Aorta (tissue), 5 donors: ENCODE measurements around the gene APOLD1. TPM values are rescaled to one million over a fixed set of nuclear protein-coding genes. Genes with fewer than 3 reads are reported as not detected.

Experiments
- ATAC-seq: fragments of 200-7000 bp; cut with Tn5 transposase; one replicate; pipeline ENCODE4 v1.9.1; 2022; ENCODE audit warnings: moderate library complexity; ENCODE audit not compliant: low FRiP score
- DNase-seq, 2 donors: peaks; one replicate each; pipeline ENCODE4 v3.0.0-alpha.2; 2020
- H3K27ac ChIP-seq, 2 donors: one replicate each; pipeline ENCODE4 v1.5.1; 2013; ENCODE audit warnings: low read length in 2 of 2, mild to moderate bottlenecking in 2 of 2, moderate library complexity in 2 of 2, control low read depth in 1 of 2, inconsistent platforms in 1 of 2, low read depth in 1 of 2
- H3K27me3 ChIP-seq, 2 donors: one replicate each; pipeline ENCODE4 v1.6.1; 2013; ENCODE audit warnings: control low read depth in 1 of 2, low read length in 1 of 2, mild to moderate bottlenecking in 1 of 2, moderate library complexity in 1 of 2; ENCODE audit not compliant: insufficient read depth in 2 of 2, control insufficient read depth in 1 of 2
- H3K36me3 ChIP-seq, 2 donors: one replicate each; pipeline ENCODE4 v1.6.1; 2013; ENCODE audit warnings: control low read depth in 1 of 2, low read length in 1 of 2, mild to moderate bottlenecking in 1 of 2; ENCODE audit not compliant: insufficient read depth in 2 of 2, control insufficient read depth in 1 of 2
- H3K4me1 ChIP-seq, 2 donors: one replicate each; pipeline ENCODE4 v1.6.1; 2013; ENCODE audit warnings: low read length in 2 of 2, control low read depth in 1 of 2, mild to moderate bottlenecking in 1 of 2, moderate library complexity in 1 of 2; ENCODE audit not compliant: insufficient read depth in 2 of 2, control insufficient read depth in 1 of 2
- H3K4me3 ChIP-seq, 2 donors: one replicate each; pipeline ENCODE4 v1.5.1; 2013; ENCODE audit warnings: low read length in 2 of 2, control low read depth in 1 of 2, mild to moderate bottlenecking in 1 of 2
- H3K9me3 ChIP-seq: one replicate; pipeline ENCODE4 v1.6.1; 2013; ENCODE audit warnings: mild to moderate bottlenecking, low read length; ENCODE audit not compliant: control insufficient read depth
- WGBS, 2 donors: extraction: QIAGEN DNeasy Blood & Tissue Kit; methylation state at CpG; one replicate each; pipeline ENCODE4 v1.1.7; 2013; 5-methylcytosine and 5-hydroxymethylcytosine counted together
- intact Hi-C, 2 donors: fragments of 100-400 bp; cut with DNase I; formaldehyde crosslinking; loops; one replicate each; pipeline versions ENCODE4 v1.14.2 to v1.15.0; 2022
- polyA plus RNA-seq, 2 donors: library from polyadenylated mRNA; stranded (reverse); fragments of 200-250 nt; gene quantifications; one replicate each; pipeline ENCODE4 v1.2.3, GENCODE V29; 2013
- total RNA-seq, 2 donors: library from RNA; stranded (reverse); fragmentation: NEBNext Ultra II Directional; extraction: Animal tissue kit (Norgen Biotek cat#: 25700); gene quantifications; one replicate each; pipeline ENCODE4 v1.2.1, GENCODE V29; 2021
- donor health status: healthy with polysubstance abuse.
- donor health status: Bipolar disorder and iron deficiency.
- donor health status: DM: no; HTN: no; CAD: no.
- donor health status: DM: no; HTN: no; CAD: no.
- donor health status: DM: yes; HTN: yes; CAD: no.

The APOLD1 gene
- total and polyA plus RNA-seq, 4 donors = 0.67 to 94.0 (median 10.5) TPM

GRCh38 chr12:12777092-12777491 is 8.4 kb upstream of the APOLD1 start:
- 84 to 89% methylated on average over 3 of the region's 3 CpGs for WGBS, 2 donors
- no peaks in the 10 kb centered on the region for H3K36me3 ChIP-seq

GRCh38 chr12:12779007-12779406 is 6.5 kb upstream of the APOLD1 start:
- Histone ChIP-seq H3K4me1 (no peaks in the 10 kb centered on the region), H3K36me3 (no peaks in the 10 kb centered on the region), H3K27ac (no peak overlapping the region), H3K9me3 (no peaks in the 10 kb centered on the region), H3K27me3 (no peaks in the 10 kb centered on the region), H3K4me3 (no peak overlapping the region)
- intact Hi-C loops = no loop called here
- ATAC-seq (no peak), DNase-seq (no peak)
- WGBS, 2 donors = 89 to 96% methylated on average over 2 of the region's 2 CpGs

More at GRCh38 chr12:12777092-12777491, 8.4 kb upstream of the APOLD1 start:
- Histone ChIP-seq H3K9me3 (no peaks in the 10 kb centered on the region), H3K4me3 (no peak overlapping the region), H3K27ac (no peak overlapping the region), H3K4me1 (no peaks in the 10 kb centered on the region), H3K27me3 (no peaks in the 10 kb centered on the region)
- DNase-seq = no peak
- ATAC-seq = no peak
- intact Hi-C loops = no loop called here

GRCh38 chr12:12779529-12779928 is 5.9 kb upstream of the APOLD1 start:
- H3K4me1 ChIP-seq = no peaks in the 10 kb centered on the region
- 17 to 21% methylated on average over 3 of the region's 3 CpGs for WGBS, 2 donors
- no peaks in the 10 kb centered on the region for H3K36me3 ChIP-seq
- DNase-seq (no peak), ATAC-seq (no peak)
- no peaks in the 10 kb centered on the region for H3K27me3 ChIP-seq
- H3K27ac ChIP-seq = no peak overlapping the region
- intact Hi-C loops = no loop called here
- no peaks in the 10 kb centered on the region for H3K9me3 ChIP-seq
- no peak overlapping the region for H3K4me3 ChIP-seq

GRCh38 chr12:12784116-12784515 is 1.3 kb upstream of the APOLD1 start:
- DNase-seq = no peak
- peaks cover 0 to 3% of the 10 kb centered on the region in 2 donors for H3K4me1 ChIP-seq
- intact Hi-C loops = loop anchor here in 1 of 2 donors (10.0 kb wide), 1 partner anchor 59 kb away; no protein-coding TSS in a partner anchor
- H3K4me3 ChIP-seq = no peak overlapping the region
- H3K9me3 ChIP-seq = no peaks in the 10 kb centered on the region
- ATAC-seq = no peak
- 97 to 100% methylated on average over 2 of the region's 2 CpGs for WGBS, 2 donors
- H3K36me3 ChIP-seq = no peaks in the 10 kb centered on the region
- H3K27me3 ChIP-seq = no peaks in the 10 kb centered on the region
- no peak overlapping the region for H3K27ac ChIP-seq

- WGBS, 2 donors = 18 to 19% methylated on average over 4 of the region's 4 CpGs
- Histone ChIP-seq H3K4me1 (peaks cover 0 to 3% of the 10 kb centered on the region in 2 donors), H3K27ac (peak overlapping the region in 1 of 2 donors; percentile 66), H3K9me3 (no peaks in the 10 kb centered on the region), H3K4me3 (peak overlapping the region in 1 of 2 donors; percentile 48), H3K27me3 (no peaks in the 10 kb centered on the region), H3K36me3 (no peaks in the 10 kb centered on the region)
- intact Hi-C loops = loop anchor here in 1 of 2 donors (5.0 to 10.0 kb wide), 2 partner anchors 62 to 196 kb away; no protein-coding TSS in a partner anchor
- ATAC-seq (peak; percentile 3), DNase-seq (no peak)
Observed at GRCh38 chr12:12786351-12786705, 869 bp downstream of the APOLD1 start.

GRCh38 chr12:12786706-12787601 is 1.5 kb downstream of the APOLD1 start:
- 1% methylated on average over 53 to 80 of the region's 80 CpGs for WGBS, 2 donors
- ATAC-seq (peak; percentile 94), DNase-seq (peak; percentile 89 to 94)
- Histone ChIP-seq H3K4me3 (peak overlapping the region; percentile 42 to 48), H3K36me3 (no peaks in the 10 kb centered on the region), H3K27me3 (no peaks in the 10 kb centered on the region), H3K9me3 (no peaks in the 10 kb centered on the region), H3K27ac (peak overlapping the region in 1 of 2 donors; percentile 66), H3K4me1 (peaks cover under 1 to 3% of the 10 kb centered on the region in 2 donors)
- intact Hi-C loops = loop anchor here in 1 of 2 donors (5.0 to 10.0 kb wide), 2 partner anchors 62 to 195 kb away; no protein-coding TSS in a partner anchor

GRCh38 chr12:12788131-12788530 is 2.7 kb downstream of the APOLD1 start:
- intact Hi-C loops = loop anchor here in 1 of 2 donors (2.0 to 10.0 kb wide), 3 partner anchors 63 to 421 kb away; no protein-coding TSS in a partner anchor

GRCh38 chr12:12788675-12789368 is 3.4 kb downstream of the APOLD1 start:
- H3K4me1 ChIP-seq = peaks cover 3 to 6% of the 10 kb centered on the region in 2 donors
- peak in 1 of 2 donors; percentile 63 for DNase-seq
- H3K9me3 ChIP-seq = no peaks in the 10 kb centered on the region
- intact Hi-C loops = loop anchor here in 1 of 2 donors (2.0 to 10.0 kb wide), 3 partner anchors 64 to 420 kb away; no protein-coding TSS in a partner anchor
- WGBS, 2 donors = 15 to 17% methylated on average over 9 of the region's 9 CpGs
- peak; percentile 64 for ATAC-seq
- H3K27me3 ChIP-seq = no peaks in the 10 kb centered on the region
- H3K27ac ChIP-seq = peak overlapping the region in 1 of 2 donors; percentile 27
- H3K4me3 ChIP-seq = no peak overlapping the region
- H3K36me3 ChIP-seq = no peaks in the 10 kb centered on the region

More at GRCh38 chr12:12788131-12788530, 2.7 kb downstream of the APOLD1 start:
- Histone ChIP-seq H3K36me3 (no peaks in the 10 kb centered on the region), H3K4me3 (no peak overlapping the region), H3K9me3 (no peaks in the 10 kb centered on the region), H3K27me3 (no peaks in the 10 kb centered on the region), H3K27ac (peak overlapping the region; percentile 11 to 61), H3K4me1 (peaks cover 3 to 6% of the 10 kb centered on the region in 2 donors)
- ATAC-seq (no peak), DNase-seq (no peak)
- 34 to 42% methylated on average over 6 of the region's 6 CpGs for WGBS, 2 donors
